Keratinocyte (primary cell): Measurements from ENCODE around the gene CSDE1. TPM values are rescaled to one million over a fixed set of nuclear protein-coding genes. Genes with fewer than 3 reads are reported as not detected.

Experiments used
- DNase-seq: peaks from one replicate; pipeline ENCODE4 v3.0.0-alpha.2; 2011; ENCODE audit warnings: low read depth, missing footprints, low spot score
- FAIRE-seq: peaks from 2 replicates; lab custom pipeline; 2011; peaks lifted over from hg19 to GRCh38; lab: Jason Lieb, UNC
- H2AFZ ChIP-seq: 2 replicates; pipeline ENCODE4 v1.6.0; 2012; ENCODE audit warnings: low read length, control low read depth, inconsistent platforms; ENCODE audit not compliant: control insufficient read depth
- H3K27ac ChIP-seq: 2 replicates; pipeline ENCODE4 v1.5.1; 2011; ENCODE audit warnings: low read length; ENCODE audit not compliant: control insufficient read depth, insufficient read depth
- H3K27me3 ChIP-seq: 3 replicates; pipeline ENCODE4 v1.6.0; 2011; ENCODE audit warnings: low read length; ENCODE audit not compliant: control insufficient read depth, insufficient read depth; ENCODE audit errors: extremely low read depth
- H3K36me3 ChIP-seq, 2 experiments: 2 replicates in 1 of 2; 3 replicates in 1 of 2; pipeline ENCODE4 v1.5.1; 2011; ENCODE audit warnings: low read length in 2 of 2, mild to moderate bottlenecking in 1 of 2; ENCODE audit not compliant: control insufficient read depth in 2 of 2, insufficient read depth in 2 of 2; ENCODE audit errors: extremely low read depth in 1 of 2
- H3K4me1 ChIP-seq: 3 replicates; pipeline ENCODE4 v1.5.1; 2011; ENCODE audit warnings: low read length; ENCODE audit not compliant: control insufficient read depth, insufficient read depth; ENCODE audit errors: extremely low read depth
- H3K4me2 ChIP-seq: 3 replicates; pipeline ENCODE4 v1.6.0; 2011; ENCODE audit warnings: low read depth, low read length; ENCODE audit not compliant: control insufficient read depth, insufficient read depth; ENCODE audit errors: extremely low read depth
- H3K4me3 ChIP-seq, 3 experiments: fragments of 200-600 bp in 1 of 3; sonication (generic) in 1 of 3; 2 replicates in 2 of 3; 3 replicates in 1 of 3; pipeline ENCODE4 v1.5.1; 2011 to 2016; ENCODE audit warnings: low read length in 3 of 3, mild to moderate bottlenecking in 3 of 3, control low read depth in 2 of 3, inconsistent platforms in 1 of 3, low read depth in 1 of 3, mixed read lengths in 1 of 3, mixed run types in 1 of 3, moderate library complexity in 1 of 3; ENCODE audit not compliant: control insufficient read depth in 2 of 3, insufficient read depth in 2 of 3; ENCODE audit errors: extremely low read depth in 1 of 3
- H3K79me2 ChIP-seq: 2 replicates; pipeline ENCODE4 v1.6.0; 2012; ENCODE audit warnings: low read length; ENCODE audit not compliant: control insufficient read depth, insufficient read depth
- H3K9ac ChIP-seq: 3 replicates; pipeline ENCODE4 v1.6.0; 2011; ENCODE audit warnings: low read length; ENCODE audit not compliant: control insufficient read depth, insufficient read depth; ENCODE audit errors: extremely low read depth
- H3K9me1 ChIP-seq: 3 replicates; pipeline ENCODE4 v1.6.0; 2011; ENCODE audit warnings: low read length; ENCODE audit not compliant: control insufficient read depth, insufficient read depth; ENCODE audit errors: extremely low read depth
- H3K9me3 ChIP-seq: 2 replicates; pipeline ENCODE4 v1.5.1; 2012; ENCODE audit warnings: low read depth, low read length; ENCODE audit not compliant: control insufficient read depth
- H4K20me1 ChIP-seq: 3 replicates; pipeline ENCODE4 v1.6.0; 2011; ENCODE audit warnings: low read length; ENCODE audit not compliant: control insufficient read depth, insufficient read depth; ENCODE audit errors: extremely low read depth
- EZH2 ChIP-seq: IDR thresholded peaks from one replicate; pipeline ENCODE4 v1.6.1; 2012; ENCODE audit warnings: inconsistent platforms, mild to moderate bottlenecking, low read length, moderate library complexity
- dilution Hi-C: fragments of 300-500 bp; cut with MboI; formaldehyde crosslinking; loops from one replicate; pipeline ENCODE4 v1.7.0; 2020; ENCODE audit warnings: low sequenced_read_pairs; ENCODE audit not compliant: extremely low pct_ligation_motif_present
- polyA plus RNA-seq, 5 experiments: library from polyadenylated mRNA; depleted of rRNA in 3 of 5; stranded (reverse) in 3 of 5; stranded (forward) in 1 of 5; unstranded in 1 of 5; fragments of >200 nt; gene quantifications; 1 replicate in 1 of 5; 2 replicates in 3 of 5; 3 replicates in 1 of 5; pipeline versions ENCODE4 v1.2.1 to v1.2.3, GENCODE V29; 2011 to 2012; ENCODE audit warnings: missing spikeins in 2 of 5, low read depth in 1 of 5, low replicate concordance in 1 of 5
- TF ChIP-seq, protein P1 (sequence below), 3 experiments: IDR thresholded peaks in 1 of 3; conservative IDR thresholded peaks in 1 of 3; optimal IDR thresholded peaks in 1 of 3; 2 replicates in 2 of 3; 3 replicates in 1 of 3; pipeline versions ENCODE3 to v1.5.1; 2011; ENCODE audit warnings: low read length in 3 of 3, mild to moderate bottlenecking in 3 of 3, moderate library complexity in 2 of 3, control low read depth in 1 of 3, inconsistent platforms in 1 of 3; ENCODE audit not compliant: insufficient read depth in 2 of 3; ENCODE audit errors: extremely low read depth in 1 of 3

CSDE1 gene
- polyA plus RNA-seq, 1 donor (not counting 4 experiments of a cell fraction or from before 2014, with no cell fraction given), result 268 TPM

- no peaks in the 10 kb centered on the region for H3K9me1 ChIP-seq
- peaks cover 23 to 49% of the 10 kb centered on the region in 2 experiments for H3K36me3 ChIP-seq
- no peak overlapping the region for H2AFZ ChIP-seq
- no peak overlapping the region for H3K4me3 ChIP-seq
- H3K79me2 ChIP-seq, result peaks cover 29% of the 10 kb centered on the region
- no peak overlapping the region for H3K9ac ChIP-seq
- no peaks in the 10 kb centered on the region for H3K27me3 ChIP-seq
- DNase-seq (no peak), FAIRE-seq (no peak)
- peaks cover 6% of the 10 kb centered on the region for H3K4me1 ChIP-seq
- no peaks in the 10 kb centered on the region for H4K20me1 ChIP-seq
- no peak overlapping the region for H3K4me2 ChIP-seq
- TF ChIP-seq EZH2, result no peak
- TF ChIP-seq, protein P1, sequence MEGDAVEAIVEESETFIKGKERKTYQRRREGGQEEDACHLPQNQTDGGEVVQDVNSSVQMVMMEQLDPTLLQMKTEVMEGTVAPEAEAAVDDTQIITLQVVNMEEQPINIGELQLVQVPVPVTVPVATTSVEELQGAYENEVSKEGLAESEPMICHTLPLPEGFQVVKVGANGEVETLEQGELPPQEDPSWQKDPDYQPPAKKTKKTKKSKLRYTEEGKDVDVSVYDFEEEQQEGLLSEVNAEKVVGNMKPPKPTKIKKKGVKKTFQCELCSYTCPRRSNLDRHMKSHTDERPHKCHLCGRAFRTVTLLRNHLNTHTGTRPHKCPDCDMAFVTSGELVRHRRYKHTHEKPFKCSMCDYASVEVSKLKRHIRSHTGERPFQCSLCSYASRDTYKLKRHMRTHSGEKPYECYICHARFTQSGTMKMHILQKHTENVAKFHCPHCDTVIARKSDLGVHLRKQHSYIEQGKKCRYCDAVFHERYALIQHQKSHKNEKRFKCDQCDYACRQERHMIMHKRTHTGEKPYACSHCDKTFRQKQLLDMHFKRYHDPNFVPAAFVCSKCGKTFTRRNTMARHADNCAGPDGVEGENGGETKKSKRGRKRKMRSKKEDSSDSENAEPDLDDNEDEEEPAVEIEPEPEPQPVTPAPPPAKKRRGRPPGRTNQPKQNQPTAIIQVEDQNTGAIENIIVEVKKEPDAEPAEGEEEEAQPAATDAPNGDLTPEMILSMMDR (optimal IDR thresholded peaks at IDR 0.05 in 1 of 3, IDR thresholded peaks at IDR 0.05 in 1 of 3, conservative IDR thresholded peaks at IDR 0.05 in 1 of 3; ENCODE audit: extremely low read depth in 1 of 3, insufficient read depth in 2 of 3, low read length in 3 of 3), result no peak
- dilution Hi-C loops, result no loop called here
- no peaks in the 10 kb centered on the region for H3K9me3 ChIP-seq
- no peak overlapping the region for H3K27ac ChIP-seq
These were observed 47.4 kb downstream of the CSDE1 start for GRCh38 chr1:114710360-114710759.

DNA sequence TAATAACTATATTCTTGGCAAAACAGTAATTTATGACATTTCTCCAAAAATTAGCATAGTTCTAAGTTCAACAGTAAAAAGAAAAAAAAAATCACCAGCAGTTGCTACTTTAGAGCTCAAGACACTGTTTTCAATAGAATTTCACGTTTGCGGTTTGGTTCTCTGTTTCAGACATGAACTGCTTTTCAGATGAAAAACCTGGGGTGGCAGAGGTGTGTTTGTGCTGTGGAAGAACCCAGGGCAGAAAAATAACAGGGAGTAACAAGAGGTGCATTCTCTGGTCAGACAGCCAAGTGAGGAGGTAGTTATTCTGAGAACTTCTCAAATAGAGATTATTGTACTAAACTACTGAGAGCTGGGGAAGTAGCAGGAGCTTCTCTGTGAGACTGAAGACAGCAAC, 50.2 kb downstream of the CSDE1 start:
- no peak overlapping the region for H3K27ac ChIP-seq
- no peak overlapping the region for H3K4me2 ChIP-seq
- FAIRE-seq, result no peak
- H3K9me1 ChIP-seq, result no peaks in the 10 kb centered on the region
- H3K79me2 ChIP-seq, result peaks cover 7% of the 10 kb centered on the region
- dilution Hi-C loops, result no loop called here
- H2AFZ ChIP-seq, result no peak overlapping the region
- TF ChIP-seq, protein P1 (optimal IDR thresholded peaks at IDR 0.05 in 1 of 3, IDR thresholded peaks at IDR 0.05 in 1 of 3, conservative IDR thresholded peaks at IDR 0.05 in 1 of 3; ENCODE audit: extremely low read depth in 1 of 3, insufficient read depth in 2 of 3, low read length in 3 of 3), result no peak
- no peak for TF ChIP-seq EZH2
- H3K4me3 ChIP-seq, result no peak overlapping the region
- H3K27me3 ChIP-seq, result no peaks in the 10 kb centered on the region
- H3K9ac ChIP-seq, result no peak overlapping the region
- H3K9me3 ChIP-seq, result no peaks in the 10 kb centered on the region
- no peak for DNase-seq
- H3K4me1 ChIP-seq, result peaks cover 7% of the 10 kb centered on the region
- peaks cover 17 to 38% of the 10 kb centered on the region in 2 experiments for H3K36me3 ChIP-seq
- no peaks in the 10 kb centered on the region for H4K20me1 ChIP-seq
